H1 (cell line): ENCODE measurements around the gene SLC24A3. TPM values are rescaled to one million over a fixed set of nuclear protein-coding genes. Genes with fewer than 3 reads are reported as not detected.

ENCODE experiments used
- CTCF ChIA-PET: fragments of 300-600 bp; sonication (Branson Sonifier 250); formaldehyde crosslinking; loops from one replicate; lab custom pipeline; 2021; ENCODE audit not compliant: partially characterized antibody; lab: Charles Lee
- POLR2A ChIA-PET: fragments of 300-600 bp; sonication (Branson Sonifier 250); formaldehyde crosslinking; loops from one replicate; lab custom pipeline; 2021; ENCODE audit warnings: inconsistent platforms; ENCODE audit not compliant: partially characterized antibody; lab: Charles Lee
- DNase-seq, 2 experiments: peaks; one replicate each; pipeline versions ENCODE4 v3.0.0 to v3.0.0-alpha.2; 2010 to 2022; ENCODE audit warnings: low spot score in 2 of 2, low read depth in 1 of 2, mixed read lengths in 1 of 2
- FAIRE-seq: peaks from 2 replicates; lab custom pipeline; 2011; peaks lifted over from hg19 to GRCh38; lab: Jason Lieb, UNC
- H2AFZ ChIP-seq: 2 replicates; pipeline ENCODE4 v1.8.1; 2012; ENCODE audit warnings: low read length, inconsistent platforms
- H2AK5ac ChIP-seq: 2 replicates; pipeline ENCODE4 v1.6.1; 2013; ENCODE audit warnings: low read depth, low read length
- H2BK120ac ChIP-seq: replicated peaks from 2 replicates; pipeline ENCODE3; 2013; ENCODE audit warnings: low read depth, low read length, inconsistent platforms
- H2BK12ac ChIP-seq: 2 replicates; pipeline ENCODE4 v1.6.1; 2013; ENCODE audit warnings: low read depth, low read length
- H2BK15ac ChIP-seq: 2 replicates; pipeline ENCODE4 v1.6.1; 2013; ENCODE audit warnings: low read length
- H2BK20ac ChIP-seq: 2 replicates; pipeline ENCODE4 v1.6.1; 2013; ENCODE audit warnings: low read length
- H2BK5ac ChIP-seq: 2 replicates; pipeline ENCODE4 v1.6.1; 2013; ENCODE audit warnings: low read depth, low read length
- H3K14ac ChIP-seq: 2 replicates; pipeline ENCODE4 v1.6.1; 2013; ENCODE audit warnings: inconsistent platforms; ENCODE audit not compliant: insufficient read length
- H3K18ac ChIP-seq: 2 replicates; pipeline ENCODE4 v1.6.1; 2013; ENCODE audit warnings: low read length; ENCODE audit errors: extremely low read depth
- H3K23ac ChIP-seq: 2 replicates; pipeline ENCODE4 v1.6.1; 2013; ENCODE audit warnings: inconsistent platforms; ENCODE audit not compliant: insufficient read length
- H3K23me2 ChIP-seq: 2 replicates; pipeline ENCODE4 v1.6.1; 2013; ENCODE audit warnings: low read depth, low read length
- H3K27ac ChIP-seq: 2 replicates; pipeline ENCODE4 v1.6.1; 2011; ENCODE audit warnings: low read depth, low read length, inconsistent platforms
- H3K27me3 ChIP-seq, 4 experiments: replicated peaks in 1 of 4; 1 replicate in 1 of 4; 2 replicates in 3 of 4; pipeline versions ENCODE4 v1.6.1 to v1.8.1; 2011 to 2013; ENCODE audit warnings: low read length in 3 of 4, mild to moderate bottlenecking in 3 of 4, inconsistent platforms in 2 of 4, mixed read lengths in 2 of 4, moderate library complexity in 1 of 4; ENCODE audit not compliant: control insufficient read depth in 3 of 4, insufficient read depth in 3 of 4; ENCODE audit errors: extremely low read depth in 1 of 4
- H3K36me3 ChIP-seq, 4 experiments: 2 replicates each; pipeline versions ENCODE4 v1.6.1 to v1.8.1; 2011 to 2013; ENCODE audit warnings: mild to moderate bottlenecking in 4 of 4, low read length in 3 of 4, moderate library complexity in 2 of 4, control low read depth in 1 of 4, inconsistent platforms in 1 of 4; ENCODE audit not compliant: insufficient read depth in 4 of 4, control insufficient read depth in 2 of 4
- H3K4ac ChIP-seq: replicated peaks from 2 replicates; pipeline ENCODE3; 2013; ENCODE audit warnings: low read length, low read depth, mixed read lengths, inconsistent platforms; ENCODE audit not compliant: insufficient read length
- H3K4me1 ChIP-seq, 4 experiments: replicated peaks in 1 of 4; 1 replicate in 1 of 4; 2 replicates in 3 of 4; pipeline versions ENCODE4 v1.6.1 to v1.8.1; 2011 to 2013; ENCODE audit warnings: low read length in 3 of 4, inconsistent platforms in 2 of 4, mixed read lengths in 1 of 4; ENCODE audit not compliant: insufficient read depth in 4 of 4, control insufficient read depth in 3 of 4
- H3K4me2 ChIP-seq, 2 experiments: 2 replicates each; pipeline versions ENCODE4 v1.6.1 to v1.8.1; 2011 to 2013; ENCODE audit warnings: low read depth in 2 of 2, low read length in 2 of 2, control low read depth in 1 of 2, inconsistent platforms in 1 of 2, mild to moderate bottlenecking in 1 of 2; ENCODE audit not compliant: insufficient read depth in 1 of 2
- H3K4me3 ChIP-seq, 4 experiments: fragments of 200-600, 300-600 bp in 1 of 4; sonication (generic), shearing (Covaris generic), sonication (Bioruptor Twin) in 1 of 4; 2 replicates each; pipeline versions ENCODE4 v1.5.1 to v1.8.1; 2011 to 2016; ENCODE audit warnings: low read length in 4 of 4, low read depth in 3 of 4, control low read depth in 2 of 4, inconsistent platforms in 2 of 4, mild to moderate bottlenecking in 2 of 4, mixed read lengths in 1 of 4, moderate library complexity in 1 of 4; ENCODE audit not compliant: insufficient read depth in 2 of 4; ENCODE audit errors: extremely low read depth in 1 of 4
- H3K56ac ChIP-seq: replicated peaks from 2 replicates; pipeline ENCODE3; 2013; ENCODE audit warnings: low read depth, mild to moderate bottlenecking, mixed read lengths, low read length, inconsistent platforms; ENCODE audit not compliant: insufficient read length
- H3K79me1 ChIP-seq: 2 replicates; pipeline ENCODE4 v1.6.1; 2013; ENCODE audit warnings: low read depth, low read length, control low read depth
- H3K79me2 ChIP-seq, 2 experiments: 2 replicates each; pipeline versions ENCODE4 v1.6.1 to v1.8.1; 2012 to 2013; ENCODE audit warnings: low read length in 2 of 2, mild to moderate bottlenecking in 2 of 2, inconsistent platforms in 1 of 2; ENCODE audit not compliant: insufficient read depth in 2 of 2, control insufficient read depth in 1 of 2
- H3K9ac ChIP-seq, 4 experiments: replicated peaks in 1 of 4; 1 replicate in 1 of 4; 2 replicates in 3 of 4; pipeline versions ENCODE4 v1.6.1 to v1.8.1; 2011 to 2013; ENCODE audit warnings: low read depth in 3 of 4, low read length in 3 of 4, control low read depth in 2 of 4, mild to moderate bottlenecking in 2 of 4, moderate library complexity in 2 of 4, inconsistent platforms in 1 of 4; ENCODE audit errors: extremely low read depth in 1 of 4
- H3K9me3 ChIP-seq, 2 experiments: 2 replicates each; pipeline versions ENCODE4 v1.6.1 to v1.8.1; 2012 to 2013; ENCODE audit warnings: mild to moderate bottlenecking in 2 of 2, moderate library complexity in 2 of 2, control low read depth in 1 of 2, inconsistent platforms in 1 of 2, low read depth in 1 of 2, low read length in 1 of 2, mixed read lengths in 1 of 2; ENCODE audit not compliant: insufficient read depth in 2 of 2
- H4K20me1 ChIP-seq, 2 experiments: replicated peaks in 1 of 2; 2 replicates each; pipeline versions ENCODE3 to v1.8.1; 2011 to 2013; ENCODE audit warnings: inconsistent platforms in 2 of 2, low read length in 2 of 2, mild to moderate bottlenecking in 1 of 2; ENCODE audit not compliant: insufficient read depth in 2 of 2, control insufficient read depth in 1 of 2
- H4K5ac ChIP-seq: 2 replicates; pipeline ENCODE4 v1.6.1; 2013; ENCODE audit warnings: low read length, low read depth, mixed read lengths, inconsistent platforms; ENCODE audit not compliant: insufficient read length
- H4K8ac ChIP-seq: 2 replicates; pipeline ENCODE4 v1.8.0; 2013; ENCODE audit warnings: mild to moderate bottlenecking, moderate library complexity, low read length, inconsistent platforms; ENCODE audit not compliant: insufficient read depth; ENCODE audit errors: extremely low read depth
- H4K91ac ChIP-seq: replicated peaks from 2 replicates; pipeline ENCODE3; 2013; ENCODE audit warnings: low read length, mixed read lengths, inconsistent platforms; ENCODE audit not compliant: insufficient read length
- GABPA ChIP-seq: IDR thresholded peaks from 2 replicates; pipeline ENCODE4 v1.6.1; 2011; ENCODE audit warnings: mild to moderate bottlenecking, low read length, moderate library complexity, borderline replicate concordance; ENCODE audit not compliant: insufficient read depth
- GTF2F1 ChIP-seq: IDR thresholded peaks from 2 replicates; pipeline ENCODE4 v1.6.1; 2012; ENCODE audit warnings: low read depth, low read length, improper control_type of control experiment, borderline replicate concordance
- JUND ChIP-seq: IDR thresholded peaks from 2 replicates; pipeline ENCODE4 v1.6.1; 2011; ENCODE audit warnings: mild to moderate bottlenecking, improper control_type of control experiment, low read length
- RFX5 ChIP-seq: IDR thresholded peaks from 2 replicates; pipeline ENCODE4 v1.6.1; 2011; ENCODE audit warnings: low read depth, low read length, improper control_type of control experiment, borderline replicate concordance
- SUZ12 ChIP-seq: fragments of 200-600 bp; sonication (generic); IDR thresholded peaks from 2 replicates; pipeline ENCODE4 v1.6.1; 2012; ENCODE audit warnings: mild to moderate bottlenecking, inconsistent platforms, low read length, moderate library complexity, mixed read lengths
- TAF1 ChIP-seq: IDR thresholded peaks from 2 replicates; pipeline ENCODE4 v1.6.1; 2011; ENCODE audit warnings: mild to moderate bottlenecking, low read depth, low read length
- WGBS, 2 experiments: shearing (Covaris generic) in 1 of 2; methylation state at CpG; one replicate each; pipeline versions ENCODE4 v1.1.6 to v1.1.7; 2013 to 2015; ENCODE audit warnings: low lambda C conversion rate in 2 of 2, mixed read lengths in 2 of 2, inconsistent platforms in 1 of 2, low coverage in 1 of 2, missing lambda C conversion rate in 1 of 2; ENCODE audit not compliant: insufficient replicate concordance in 2 of 2, insufficient coverage in 1 of 2, insufficient read length in 1 of 2; ENCODE audit errors: extremely low coverage in 1 of 2, missing lambda C conversion rate in 1 of 2; 5-methylcytosine and 5-hydroxymethylcytosine counted together
- polyA plus RNA-seq, 7 experiments: library from polyadenylated mRNA; depleted of rRNA in 3 of 7; stranded (reverse) in 5 of 7; unstranded in 2 of 7; fragments of >200 nt in 5 of 7; fragments of 200-250 nt in 2 of 7; gene quantifications; 1 replicate in 5 of 7; 2 replicates in 1 of 7; 4 replicates in 1 of 7; pipeline versions ENCODE4 v1.2.1 to v1.2.3, GENCODE V29; 2011 to 2013; ENCODE audit warnings: missing spikeins in 2 of 7, mixed read lengths in 2 of 7
- total RNA-seq: library from RNA; stranded (reverse); fragmentation: NEBNext Ultra II Directional; extraction: Animal tissue kit (Norgen Biotek cat#: 25700); gene quantifications from 2 replicates; pipeline ENCODE4 v1.2.1, GENCODE V29; 2021
- TF ChIP-seq, protein P1 (sequence below): IDR thresholded peaks from 2 replicates; pipeline ENCODE4 v1.6.1; 2011; ENCODE audit warnings: low read length, improper control_type of control experiment

SLC24A3 gene
- total and polyA plus RNA-seq, 2 of the 8 experiments (the other 6 are each of a cell fraction or from before 2014, with no cell fraction given) = 4.5 to 6.3 TPM

DNA sequence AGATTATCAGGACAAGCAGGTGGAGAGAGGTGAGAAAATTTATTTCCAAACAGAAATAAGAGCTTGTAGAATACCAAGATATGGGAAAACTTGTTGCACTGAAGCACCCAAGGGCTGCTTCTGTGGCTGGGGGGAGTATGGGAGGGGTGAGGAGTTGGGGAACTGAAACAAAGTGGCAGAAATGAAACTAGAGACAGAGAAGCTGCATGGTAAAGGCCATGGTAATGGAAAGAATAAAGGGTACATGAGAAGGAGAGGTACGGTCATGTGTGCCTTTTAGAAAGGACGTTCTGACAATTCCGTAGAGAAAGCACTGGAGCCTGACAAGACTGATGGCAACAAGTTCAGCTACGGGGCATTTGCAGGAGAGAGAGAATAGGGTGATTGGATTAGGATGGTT, 494.0 kb downstream of the SLC24A3 start:
- DNase-seq = no peak
- Histone ChIP-seq H2BK120ac (no peak overlapping the region), H3K14ac (no peak overlapping the region), H4K91ac (no peak overlapping the region), H3K4me2 (no peak overlapping the region), H4K20me1 (peaks cover 0 to 5% of the 10 kb centered on the region in 2 experiments), H3K4me3 (no peak overlapping the region), H3K18ac (no peak overlapping the region), H2BK20ac (no peak overlapping the region), H3K23me2 (no peaks in the 10 kb centered on the region; the same call in 1 of the 2 replicates), H3K9me3 (peaks cover 0 to 10% of the 10 kb centered on the region in 2 experiments; a peak in 2 of 4 replicates), H3K27me3 (no peaks in the 10 kb centered on the region), H3K4me1 (peaks cover 0 to 3% (median 0%) of the 10 kb centered on the region in 4 experiments; a peak in 2 of 7 replicates), H2BK15ac (no peak overlapping the region), H3K56ac (no peak overlapping the region), H3K4ac (no peak overlapping the region), H3K79me1 (no peaks in the 10 kb centered on the region), H4K5ac (no peak overlapping the region), H3K27ac (no peak overlapping the region), H3K79me2 (no peaks in the 10 kb centered on the region), H2BK5ac (no peak overlapping the region), H3K9ac (no peak overlapping the region), H3K36me3 (no peaks in the 10 kb centered on the region; a peak in 2 of 8 replicates), H2AK5ac (no peak overlapping the region)
- CTCF ChIA-PET = interaction anchor here (2.3 kb wide), 1 partner anchor 13 kb away, joined by 8 read pairs; no protein-coding TSS in a partner anchor
- POLR2A ChIA-PET = no interaction called here
- WGBS, 2 experiments = 94% methylated on average over 4 of the region's 4 CpGs; no CpG with 5 or more reads in 1 of the 2 experiments
- TF ChIP-seq, protein P1, sequence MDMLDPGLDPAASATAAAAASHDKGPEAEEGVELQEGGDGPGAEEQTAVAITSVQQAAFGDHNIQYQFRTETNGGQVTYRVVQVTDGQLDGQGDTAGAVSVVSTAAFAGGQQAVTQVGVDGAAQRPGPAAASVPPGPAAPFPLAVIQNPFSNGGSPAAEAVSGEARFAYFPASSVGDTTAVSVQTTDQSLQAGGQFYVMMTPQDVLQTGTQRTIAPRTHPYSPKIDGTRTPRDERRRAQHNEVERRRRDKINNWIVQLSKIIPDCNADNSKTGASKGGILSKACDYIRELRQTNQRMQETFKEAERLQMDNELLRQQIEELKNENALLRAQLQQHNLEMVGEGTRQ = no peak
- TF ChIP-seq JUND (no peak), SUZ12 (no peak), RFX5 (no peak), GABPA (no peak), TAF1 (no peak), GTF2F1 (no peak)
- TF ChIP-seq, all 59 proteins: peak for 0
- Histone ChIP-seq H3K23ac (no peak overlapping the region), H2BK12ac (no peak overlapping the region), H4K8ac (no peak overlapping the region), H2AFZ (no peak overlapping the region)
- no peak for FAIRE-seq
